ENCODE results near the gene CACNA1G. TPM values are rescaled to one million over a fixed set of nuclear protein-coding genes. Genes with fewer than 3 reads are reported as not detected.

CACNA1G gene
- total RNA-seq, 1 donor from 2014 or later, result 29.0 TPM

DNA sequence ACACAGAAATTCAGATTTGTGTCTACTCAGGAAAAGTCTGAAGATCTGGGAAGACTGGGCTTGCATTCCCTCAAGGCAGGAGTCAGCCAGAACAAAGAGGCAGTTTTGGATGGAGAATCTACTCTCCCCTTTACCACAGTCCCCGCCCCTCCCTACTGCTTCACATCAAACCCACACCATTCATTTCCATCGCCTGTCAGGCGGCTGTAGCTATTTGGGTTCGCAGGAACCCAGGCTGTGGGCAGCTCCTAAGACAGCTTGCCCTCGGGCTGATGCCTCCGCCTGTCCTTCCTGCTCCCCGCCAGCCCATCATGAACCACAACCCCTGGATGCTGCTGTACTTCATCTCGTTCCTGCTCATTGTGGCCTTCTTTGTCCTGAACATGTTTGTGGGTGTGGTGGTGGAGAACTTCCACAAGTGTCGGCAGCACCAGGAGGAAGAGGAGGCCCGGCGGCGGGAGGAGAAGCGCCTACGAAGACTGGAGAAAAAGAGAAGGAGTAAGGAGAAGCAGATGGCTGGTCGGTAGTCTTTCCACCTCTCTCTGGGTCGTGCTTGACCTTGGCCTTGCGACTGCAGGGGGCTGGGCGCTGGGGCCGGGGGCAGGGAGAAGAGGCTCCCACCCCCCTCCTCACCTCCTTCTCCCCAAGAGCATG is 47.1 kb downstream of the CACNA1G start:
- Mint-ChIP-seq H3K27me3 (ENCODE audit: low read depth) (peaks cover 1% of the 10 kb centered on the region), H3K36me3 (no peaks in the 10 kb centered on the region), H3K4me3 (no peak overlapping the region), H3K9me3 (no peaks in the 10 kb centered on the region), H3K27ac (no peak overlapping the region), H3K4me1 (peaks cover 49% of the 10 kb centered on the region)
- no peak for DNase-seq (ENCODE audit: low spot score in 2 of 2, unreplicated experiment in 2 of 2)
- TF ChIP-seq, protein P1, sequence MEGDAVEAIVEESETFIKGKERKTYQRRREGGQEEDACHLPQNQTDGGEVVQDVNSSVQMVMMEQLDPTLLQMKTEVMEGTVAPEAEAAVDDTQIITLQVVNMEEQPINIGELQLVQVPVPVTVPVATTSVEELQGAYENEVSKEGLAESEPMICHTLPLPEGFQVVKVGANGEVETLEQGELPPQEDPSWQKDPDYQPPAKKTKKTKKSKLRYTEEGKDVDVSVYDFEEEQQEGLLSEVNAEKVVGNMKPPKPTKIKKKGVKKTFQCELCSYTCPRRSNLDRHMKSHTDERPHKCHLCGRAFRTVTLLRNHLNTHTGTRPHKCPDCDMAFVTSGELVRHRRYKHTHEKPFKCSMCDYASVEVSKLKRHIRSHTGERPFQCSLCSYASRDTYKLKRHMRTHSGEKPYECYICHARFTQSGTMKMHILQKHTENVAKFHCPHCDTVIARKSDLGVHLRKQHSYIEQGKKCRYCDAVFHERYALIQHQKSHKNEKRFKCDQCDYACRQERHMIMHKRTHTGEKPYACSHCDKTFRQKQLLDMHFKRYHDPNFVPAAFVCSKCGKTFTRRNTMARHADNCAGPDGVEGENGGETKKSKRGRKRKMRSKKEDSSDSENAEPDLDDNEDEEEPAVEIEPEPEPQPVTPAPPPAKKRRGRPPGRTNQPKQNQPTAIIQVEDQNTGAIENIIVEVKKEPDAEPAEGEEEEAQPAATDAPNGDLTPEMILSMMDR (IDR thresholded peaks at IDR 0.05; ENCODE audit: unreplicated experiment), result no peak

DNA sequence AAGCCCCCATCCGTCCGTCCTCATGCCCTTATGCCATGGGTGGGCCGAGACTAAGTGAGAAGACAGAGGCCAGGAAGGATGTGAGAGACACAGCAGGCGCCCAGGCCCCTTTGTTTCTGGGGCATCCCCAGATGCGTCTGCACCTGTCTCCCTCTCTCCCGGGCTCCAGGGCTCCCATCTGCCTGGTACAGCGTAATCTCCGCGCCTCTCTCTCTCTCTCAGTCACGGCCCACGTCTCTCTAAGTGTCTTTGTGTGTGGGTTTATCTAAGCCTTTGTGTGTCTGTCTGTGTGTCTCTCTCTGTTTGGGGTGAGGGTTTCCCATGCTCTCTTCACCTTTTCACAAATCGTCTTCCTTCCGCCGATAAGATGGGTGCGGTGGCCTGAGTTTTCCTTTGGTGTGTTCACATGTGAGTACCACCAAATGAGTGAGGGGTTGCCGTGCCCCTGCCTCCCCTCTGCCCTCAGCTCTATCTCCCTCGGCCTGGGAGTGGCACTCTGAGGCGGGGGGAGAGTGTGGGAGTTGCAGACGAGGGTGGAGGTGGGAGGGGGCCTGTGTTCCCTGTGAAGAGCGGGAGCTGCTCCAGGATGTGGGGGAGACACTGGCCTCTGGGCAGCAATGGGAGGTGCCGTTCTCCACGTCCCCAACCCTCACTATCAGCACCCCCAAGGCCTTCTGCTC is 48.3 kb downstream of the CACNA1G start:
- H3K27ac Mint-ChIP-seq, result no peak overlapping the region
- DNase-seq (ENCODE audit: low spot score in 2 of 2, unreplicated experiment in 2 of 2), result no peak

DNA sequence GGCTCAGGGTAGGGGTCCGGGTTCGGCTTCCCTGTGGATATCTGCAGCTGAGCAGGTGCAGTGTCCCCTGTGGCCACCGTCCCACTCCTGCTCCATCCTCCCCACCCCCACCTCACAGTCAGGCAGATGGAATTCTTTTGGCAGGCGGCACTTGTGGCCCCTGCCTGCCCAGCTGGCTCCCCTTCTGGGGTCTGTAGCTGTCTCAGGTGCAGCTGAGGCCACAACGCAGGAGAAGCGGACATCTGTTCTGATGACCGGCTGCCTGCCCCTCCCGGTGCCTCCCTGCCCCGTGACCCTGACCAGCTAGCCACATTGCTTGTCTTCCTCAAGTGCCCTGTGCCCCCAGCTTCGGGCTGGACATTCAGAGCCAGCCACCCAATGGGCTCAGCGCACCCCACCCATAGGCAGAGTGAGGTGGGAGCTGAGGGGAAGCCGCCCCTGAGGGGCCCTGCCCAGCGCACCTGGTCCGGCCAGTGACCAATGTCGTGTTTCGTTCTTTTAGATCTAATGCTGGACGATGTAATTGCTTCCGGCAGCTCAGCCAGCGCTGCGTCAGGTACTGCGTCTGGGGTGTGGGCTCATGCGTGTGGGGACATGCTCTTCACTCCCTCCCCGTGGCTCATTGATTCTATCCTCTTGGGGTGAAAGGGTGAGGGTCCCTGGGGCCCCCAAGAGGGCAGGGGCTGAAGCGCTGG is 49.0 kb downstream of the CACNA1G start:
- Mint-ChIP-seq H3K27me3 (ENCODE audit: low read depth) (peaks cover 1% of the 10 kb centered on the region), H3K36me3 (no peaks in the 10 kb centered on the region), H3K4me1 (peaks cover 35% of the 10 kb centered on the region), H3K9me3 (no peaks in the 10 kb centered on the region), H3K27ac (no peak overlapping the region), H3K4me3 (no peak overlapping the region)
- TF ChIP-seq, protein P1 (IDR thresholded peaks at IDR 0.05; ENCODE audit: unreplicated experiment), result no peak
- DNase-seq (ENCODE audit: low spot score in 2 of 2, unreplicated experiment in 2 of 2), result no peak

More for the DNA sequence above, 48.3 kb downstream of the CACNA1G start:
- Mint-ChIP-seq H3K4me3 (no peak overlapping the region), H3K9me3 (no peaks in the 10 kb centered on the region), H3K36me3 (no peaks in the 10 kb centered on the region), H3K27me3 (ENCODE audit: low read depth) (peaks cover 1% of the 10 kb centered on the region), H3K4me1 (peaks cover 37% of the 10 kb centered on the region)
- TF ChIP-seq, protein P1 (IDR thresholded peaks at IDR 0.05; ENCODE audit: unreplicated experiment), result no peak

DNA sequence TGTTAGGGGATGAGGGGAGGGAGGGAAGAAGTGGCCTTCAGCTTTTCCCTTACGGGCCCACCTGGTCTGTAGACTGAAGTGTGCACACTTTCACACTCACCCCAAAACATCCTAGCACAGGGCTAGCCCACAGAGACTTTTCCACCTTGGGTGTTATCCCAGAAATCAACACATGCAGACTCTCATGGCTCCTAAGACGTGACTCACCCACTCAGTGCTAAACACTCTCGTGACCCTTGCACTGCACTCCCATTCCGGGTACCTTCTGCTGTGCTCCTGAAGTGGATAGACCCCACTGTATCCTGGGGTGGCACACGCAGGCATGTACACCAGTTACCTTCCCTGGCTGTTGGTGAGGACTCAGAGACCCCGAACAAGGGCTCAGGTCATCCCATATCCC is 51.1 kb downstream of the CACNA1G start:
- H3K9me3 Mint-ChIP-seq, result no peaks in the 10 kb centered on the region
- no peak for DNase-seq (ENCODE audit: low spot score in 2 of 2, unreplicated experiment in 2 of 2)
- H3K27ac Mint-ChIP-seq, result no peak overlapping the region
- H3K4me1 Mint-ChIP-seq, result peaks cover 29% of the 10 kb centered on the region
- peaks cover 1% of the 10 kb centered on the region for H3K27me3 Mint-ChIP-seq (ENCODE audit: low read depth)
- H3K36me3 Mint-ChIP-seq, result no peaks in the 10 kb centered on the region
- TF ChIP-seq, protein P1 (IDR thresholded peaks at IDR 0.05; ENCODE audit: unreplicated experiment), result no peak
- no peak overlapping the region for H3K4me3 Mint-ChIP-seq

DNA sequence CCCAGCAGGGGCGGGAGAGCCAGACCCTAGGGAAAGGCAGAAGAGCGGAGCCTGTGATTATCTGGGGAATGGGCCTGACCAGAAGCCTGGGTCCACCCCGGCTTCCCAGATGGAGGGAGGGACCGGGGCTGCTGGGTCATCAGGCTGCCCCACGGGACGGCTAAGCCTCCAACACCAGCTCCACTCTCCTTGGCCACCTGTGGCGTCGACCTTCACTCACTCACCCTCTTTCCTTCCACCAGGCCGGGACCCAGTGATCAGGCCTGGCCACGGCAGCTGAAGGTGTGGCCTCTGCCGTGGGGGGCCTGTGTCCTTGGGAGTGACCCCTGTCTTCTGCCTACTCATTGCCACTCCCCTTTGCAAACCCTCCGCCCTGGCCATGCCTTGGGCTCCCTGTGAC is 51.8 kb downstream of the CACNA1G start:
- Mint-ChIP-seq H3K4me3 (no peak overlapping the region), H3K9me3 (no peaks in the 10 kb centered on the region), H3K36me3 (no peaks in the 10 kb centered on the region), H3K27me3 (ENCODE audit: low read depth) (peaks cover 1% of the 10 kb centered on the region), H3K4me1 (peaks cover 28% of the 10 kb centered on the region), H3K27ac (no peak overlapping the region)
- TF ChIP-seq, protein P1 (IDR thresholded peaks at IDR 0.05; ENCODE audit: unreplicated experiment), result no peak
- no peak for DNase-seq (ENCODE audit: low spot score in 2 of 2, unreplicated experiment in 2 of 2)

Data from mesothelial cell of epicardium (in vitro differentiated cells).